Measurements from ENCODE around the gene CNTNAP2. TPM values are rescaled to one million over a fixed set of nuclear protein-coding genes. Genes with fewer than 3 reads are reported as not detected.

Gene CNTNAP2
- total RNA-seq, 2 experiments from 2014 or later: not detected

- no peaks in the 10 kb centered on the region for H3K4me1 Mint-ChIP-seq (ENCODE audit: low read depth)
- no peaks in the 10 kb centered on the region for H3K9me3 ChIP-seq (ENCODE audit: control insufficient read depth in 1 of 2, insufficient read depth in 1 of 2, low read length in 2 of 2)
- H3K36me3 ChIP-seq (ENCODE audit: insufficient read depth, low read length): no peaks in the 10 kb centered on the region
- peaks cover 67% of the 10 kb centered on the region for H3K27me3 Mint-ChIP-seq
- no peak overlapping the region for H3K4me3 ChIP-seq (ENCODE audit: low read length)
- ChIA-PET POLR2A (no interaction called here), CTCF (no interaction called here)
- no peaks in the 10 kb centered on the region for H3K4me1 ChIP-seq (ENCODE audit: insufficient read depth, low read length)
- no peak overlapping the region for H3K27ac Mint-ChIP-seq
- intact Hi-C loops (cut with DNase I, micrococcal nuclease): no loop called here
- TF ChIP-seq CTCF (IDR thresholded peaks at IDR 0.05): no peak
- no peak for DNase-seq
- H3K9me3 Mint-ChIP-seq: no peaks in the 10 kb centered on the region
- H3K4me3 Mint-ChIP-seq: no peak overlapping the region
- H3K36me3 Mint-ChIP-seq (ENCODE audit: low read depth): no peaks in the 10 kb centered on the region
- no peak overlapping the region for H3K27ac ChIP-seq (ENCODE audit: low read depth in 1 of 2, low read length in 2 of 2)
- peaks cover 7 to 19% of the 10 kb centered on the region in 2 experiments for H3K27me3 ChIP-seq (ENCODE audit: control insufficient read depth in 1 of 2, insufficient read depth in 2 of 2, low read length in 2 of 2)
- no peak for ATAC-seq (ENCODE audit: poor library complexity)
These were observed 2286.9 kb downstream of the CNTNAP2 start for GRCh38 chr7:148403466-148403993.

- ATAC-seq (ENCODE audit: poor library complexity) (no peak), DNase-seq (no peak)
- Mint-ChIP-seq H3K9me3 (no peaks in the 10 kb centered on the region), H3K4me1 (ENCODE audit: low read depth) (no peaks in the 10 kb centered on the region), H3K4me3 (no peak overlapping the region), H3K36me3 (ENCODE audit: low read depth) (no peaks in the 10 kb centered on the region), H3K27me3 (peaks cover 31% of the 10 kb centered on the region), H3K27ac (no peak overlapping the region)
- no peak overlapping the region for H3K4me3 ChIP-seq (ENCODE audit: low read length)
- H3K27me3 ChIP-seq (ENCODE audit: control insufficient read depth in 1 of 2, insufficient read depth in 2 of 2, low read length in 2 of 2): peaks cover 0 to 4% of the 10 kb centered on the region in 2 experiments
- H3K27ac ChIP-seq (ENCODE audit: low read depth in 1 of 2, low read length in 2 of 2): no peak overlapping the region
- ChIA-PET POLR2A (no interaction called here), CTCF (no interaction called here)
- H3K4me1 ChIP-seq (ENCODE audit: insufficient read depth, low read length): no peaks in the 10 kb centered on the region
- H3K9me3 ChIP-seq (ENCODE audit: control insufficient read depth in 1 of 2, insufficient read depth in 1 of 2, low read length in 2 of 2): no peaks in the 10 kb centered on the region
- intact Hi-C loops (cut with DNase I, micrococcal nuclease): no loop called here
- H3K36me3 ChIP-seq (ENCODE audit: insufficient read depth, low read length): no peaks in the 10 kb centered on the region
- TF ChIP-seq CTCF (IDR thresholded peaks at IDR 0.05): no peak
These were observed 2291.7 kb downstream of the CNTNAP2 start for GRCh38 chr7:148408307-148408706.

GRCh38 chr7:148410905-148411304 is 2294.3 kb downstream of the CNTNAP2 start:
- Histone ChIP-seq H3K36me3 (ENCODE audit: insufficient read depth, low read length) (no peaks in the 10 kb centered on the region), H3K4me3 (ENCODE audit: low read length) (no peak overlapping the region), H3K4me1 (ENCODE audit: insufficient read depth, low read length) (no peaks in the 10 kb centered on the region), H3K27me3 (ENCODE audit: control insufficient read depth in 1 of 2, insufficient read depth in 2 of 2, low read length in 2 of 2) (peaks cover 0 to 4% of the 10 kb centered on the region in 2 experiments), H3K27ac (ENCODE audit: low read depth in 1 of 2, low read length in 2 of 2) (no peak overlapping the region), H3K9me3 (ENCODE audit: control insufficient read depth in 1 of 2, insufficient read depth in 1 of 2, low read length in 2 of 2) (no peaks in the 10 kb centered on the region)
- ChIA-PET POLR2A (no interaction called here), CTCF (no interaction called here)
- no peak overlapping the region for H3K4me3 Mint-ChIP-seq
- H3K27ac Mint-ChIP-seq: no peak overlapping the region
- TF ChIP-seq CTCF (IDR thresholded peaks at IDR 0.05): no peak
- no peaks in the 10 kb centered on the region for H3K36me3 Mint-ChIP-seq (ENCODE audit: low read depth)
- H3K9me3 Mint-ChIP-seq: no peaks in the 10 kb centered on the region
- intact Hi-C loops (cut with DNase I, micrococcal nuclease): no loop called here
- ATAC-seq (ENCODE audit: poor library complexity): no peak
- peaks cover 26% of the 10 kb centered on the region for H3K27me3 Mint-ChIP-seq
- DNase-seq: no peak
- no peaks in the 10 kb centered on the region for H3K4me1 Mint-ChIP-seq (ENCODE audit: low read depth)

Data from CD4-positive, alpha-beta T cell (primary cell).